Measurements from ENCODE around the gene TXNDC8. TPM values are rescaled to one million over a fixed set of nuclear protein-coding genes. Genes with fewer than 3 reads are reported as not detected.
"Not testable (repeated sequence)": the region's sequence is repeated elsewhere in the genome, so short reads cannot be mapped to it uniquely, and the experiment has no call there.

Gene TXNDC8
- total RNA-seq, result not detected
- long read RNA-seq, result 0 reads

DNA sequence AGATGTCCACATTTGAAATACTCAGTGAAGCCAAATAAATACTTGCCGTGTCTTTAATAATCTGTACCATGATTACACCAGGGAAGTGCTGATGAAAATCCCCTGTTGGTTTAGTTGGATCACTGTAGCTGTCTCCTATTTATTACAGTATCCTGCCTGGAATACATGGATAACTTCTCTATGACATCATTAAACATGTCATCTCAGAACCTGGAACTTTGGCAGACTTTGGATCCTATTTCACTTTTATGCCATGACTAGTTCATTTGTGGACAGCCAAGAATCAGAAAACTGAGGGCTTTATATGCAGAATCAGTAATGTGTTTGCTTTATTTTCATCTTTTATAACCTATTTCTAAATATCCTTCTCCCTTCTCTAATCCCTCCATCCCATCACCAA lies at the start of gene TXNDC8:
Gene TXNDC8 (minus strand): TSS at position 137 of the 400 bp plus-strand sequence.
- intact Hi-C loops (cut with DNase I), result no loop called here
- Histone ChIP-seq H3K27ac (no peak within 1 kb of the TSS), H3K4me1 (no peaks in the 10 kb centered on the region), H3K36me3 (no peaks in the 10 kb centered on the region), H3K4me3 (no peak within 1 kb of the TSS), H3K27me3 (no peaks in the 10 kb centered on the region), H3K9me3 (no peaks in the 10 kb centered on the region)
- no peak for ATAC-seq
- no peak for DNase-seq
- TF ChIP-seq CTCF (IDR thresholded peaks at IDR 0.05), result no peak

DNA sequence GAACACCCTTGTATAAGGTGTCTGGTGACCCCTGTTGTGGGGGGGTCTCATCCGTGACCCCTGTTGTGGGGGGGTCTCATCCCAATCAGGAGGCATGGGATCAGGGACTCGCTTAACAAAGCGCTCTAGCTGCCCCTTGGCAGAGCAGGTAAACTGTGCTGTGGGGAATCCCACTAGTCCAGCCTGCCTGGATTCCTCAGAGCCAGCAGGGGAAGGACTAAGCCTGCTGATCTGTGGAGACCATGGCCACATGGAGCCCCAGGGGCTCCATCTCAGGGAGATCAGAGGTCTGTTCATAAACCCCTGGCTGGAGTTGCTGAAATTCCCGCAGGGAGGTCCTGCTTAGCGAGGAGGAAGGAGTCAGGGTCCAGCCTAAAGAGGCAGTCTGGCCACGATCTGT lies 45.8 kb upstream of the TXNDC8 start:
- intact Hi-C loops (cut with DNase I), result no loop called here
- no peak for TF ChIP-seq CTCF (IDR thresholded peaks at IDR 0.05)
- Histone ChIP-seq H3K9me3 (no peaks in the 10 kb centered on the region), H3K27ac (no peak overlapping the region), H3K4me3 (no peak overlapping the region), H3K27me3 (no peaks in the 10 kb centered on the region), H3K36me3 (no peaks in the 10 kb centered on the region), H3K4me1 (no peaks in the 10 kb centered on the region)
- ATAC-seq (no peak), DNase-seq (peak; percentile 40)

DNA sequence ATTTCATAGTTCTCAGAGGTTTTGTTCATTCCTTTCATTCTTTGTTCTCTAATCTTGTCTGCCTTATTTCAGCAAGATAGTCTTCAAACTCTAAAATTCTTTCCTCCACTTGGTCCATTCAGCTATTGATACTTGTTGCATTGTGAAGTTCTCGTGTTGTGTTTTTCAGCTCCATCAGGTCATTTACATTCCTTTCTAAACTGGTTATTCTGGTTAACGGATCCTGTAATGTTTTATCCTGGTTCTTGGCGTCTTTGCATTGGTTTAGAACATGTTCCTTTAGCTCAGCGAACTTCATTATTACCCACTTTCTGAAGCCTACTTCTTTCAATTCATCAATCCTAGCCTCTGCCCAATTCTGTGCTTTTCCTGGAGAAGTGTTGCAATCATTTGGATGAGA lies 45.1 kb upstream of the TXNDC8 start:
- Histone ChIP-seq H3K4me3 (no peak overlapping the region), H3K27ac (no peak overlapping the region), H3K36me3 (no peaks in the 10 kb centered on the region), H3K4me1 (no peaks in the 10 kb centered on the region), H3K9me3 (no peaks in the 10 kb centered on the region), H3K27me3 (no peaks in the 10 kb centered on the region)
- TF ChIP-seq CTCF (IDR thresholded peaks at IDR 0.05), result no peak
- ATAC-seq (no peak), DNase-seq (no peak)
- intact Hi-C loops (cut with DNase I), result no loop called here

- DNase-seq (no peak), ATAC-seq (no peak)
- no peak for TF ChIP-seq CTCF (IDR thresholded peaks at IDR 0.05)
- no peaks in the 10 kb centered on the region for H3K4me1 ChIP-seq
- H3K27me3 ChIP-seq, result no peaks in the 10 kb centered on the region
- intact Hi-C loops (cut with DNase I), result no loop called here
- no peak overlapping the region for H3K4me3 ChIP-seq
- no peaks in the 10 kb centered on the region for H3K9me3 ChIP-seq
- no peaks in the 10 kb centered on the region for H3K36me3 ChIP-seq
- no peak overlapping the region for H3K27ac ChIP-seq
These were observed 33.8 kb upstream of the TXNDC8 start for GRCh38 chr9:110371411-110372007.

GRCh38 chr9:110370315-110370714 lies 32.7 kb upstream of the TXNDC8 start:
- intact Hi-C loops (cut with DNase I), result no loop called here
- ATAC-seq, result no peak
- Histone ChIP-seq H3K4me3 (no peak overlapping the region), H3K9me3 (no peaks in the 10 kb centered on the region), H3K4me1 (no peaks in the 10 kb centered on the region), H3K36me3 (no peaks in the 10 kb centered on the region), H3K27me3 (no peaks in the 10 kb centered on the region), H3K27ac (no peak overlapping the region)
- no peak for TF ChIP-seq CTCF (IDR thresholded peaks at IDR 0.05)
- DNase-seq, result no peak

DNA sequence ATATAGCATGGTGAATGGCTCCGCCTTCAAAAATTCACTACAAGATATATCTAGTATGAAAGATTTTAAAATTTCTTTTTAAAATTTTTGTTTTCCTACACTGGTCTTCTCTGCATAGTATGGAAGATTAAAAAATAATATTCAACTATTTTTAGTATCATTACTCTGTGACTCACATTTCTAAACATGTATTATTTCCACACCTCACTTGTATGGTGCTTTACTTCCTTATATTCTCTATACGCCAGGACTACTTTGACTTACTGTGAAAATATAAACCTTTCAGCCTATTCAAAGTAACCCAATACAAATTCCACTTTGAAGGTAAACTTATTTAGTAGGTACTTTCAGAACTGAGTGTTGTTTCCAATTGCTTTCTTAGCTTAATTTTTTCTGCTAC lies 26.8 kb upstream of the TXNDC8 start:
- no peak for ATAC-seq
- H3K27me3 ChIP-seq, result no peaks in the 10 kb centered on the region
- intact Hi-C loops (cut with DNase I), result no loop called here

GRCh38 chr9:110358992-110359391 lies 21.3 kb upstream of the TXNDC8 start:
- DNase-seq; H3K4me3 ChIP-seq; H3K27ac ChIP-seq; H3K9me3 ChIP-seq; H3K4me1 ChIP-seq; intact Hi-C loops (cut with DNase I); ATAC-seq; H3K36me3 ChIP-seq; H3K27me3 ChIP-seq: not testable (repeated sequence)

More for the DNA sequence above, 26.8 kb upstream of the TXNDC8 start:
- no peaks in the 10 kb centered on the region for H3K4me1 ChIP-seq
- no peak for DNase-seq
- no peaks in the 10 kb centered on the region for H3K36me3 ChIP-seq
- no peaks in the 10 kb centered on the region for H3K9me3 ChIP-seq
- H3K27ac ChIP-seq, result no peak overlapping the region
- no peak for TF ChIP-seq CTCF (IDR thresholded peaks at IDR 0.05)
- H3K4me3 ChIP-seq, result no peak overlapping the region

All from upper lobe of right lung (tissue), 1 donor.